Fibroblast of lung (primary cell): ENCODE measurements around the gene MIPOL1.

Experiments used
- EZH2 ChIP-seq: IDR thresholded peaks from 2 replicates; pipeline ENCODE4 v1.5.1; 2012; ENCODE audit warnings: low read length, control low read depth, mild to moderate bottlenecking; ENCODE audit errors: missing control alignments
- TF ChIP-seq, protein P1 (sequence below), 2 donors: IDR thresholded peaks in 1 of 2; conservative IDR thresholded peaks in 1 of 2; 1 replicate in 1 of 2; 2 replicates in 1 of 2; pipeline ENCODE4 v1.5.1; 2011 to 2012; ENCODE audit warnings: low read length in 2 of 2, control low read depth in 1 of 2, inconsistent platforms in 1 of 2, low read depth in 1 of 2, mild to moderate bottlenecking in 1 of 2

DNA sequence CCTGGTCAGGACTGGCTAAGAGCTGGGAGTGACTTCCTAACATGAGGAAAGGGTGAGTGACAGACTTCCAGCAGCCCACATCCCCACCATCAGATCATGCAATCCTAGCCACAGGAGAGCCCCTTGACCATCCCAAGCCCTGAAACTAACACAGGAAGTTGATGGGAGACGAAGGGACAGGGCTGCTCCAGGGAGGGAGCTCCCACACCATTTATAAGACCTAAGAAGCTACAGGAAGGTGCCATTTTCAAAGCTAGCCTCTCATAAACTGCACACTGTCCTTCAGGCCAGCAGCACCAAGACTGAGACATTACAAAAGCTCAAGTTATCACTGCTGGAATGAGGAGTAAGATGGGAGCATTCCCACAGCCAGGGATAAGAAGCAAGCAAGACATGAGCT is 44.7 kb upstream of the MIPOL1 start:
- TF ChIP-seq, protein P1, sequence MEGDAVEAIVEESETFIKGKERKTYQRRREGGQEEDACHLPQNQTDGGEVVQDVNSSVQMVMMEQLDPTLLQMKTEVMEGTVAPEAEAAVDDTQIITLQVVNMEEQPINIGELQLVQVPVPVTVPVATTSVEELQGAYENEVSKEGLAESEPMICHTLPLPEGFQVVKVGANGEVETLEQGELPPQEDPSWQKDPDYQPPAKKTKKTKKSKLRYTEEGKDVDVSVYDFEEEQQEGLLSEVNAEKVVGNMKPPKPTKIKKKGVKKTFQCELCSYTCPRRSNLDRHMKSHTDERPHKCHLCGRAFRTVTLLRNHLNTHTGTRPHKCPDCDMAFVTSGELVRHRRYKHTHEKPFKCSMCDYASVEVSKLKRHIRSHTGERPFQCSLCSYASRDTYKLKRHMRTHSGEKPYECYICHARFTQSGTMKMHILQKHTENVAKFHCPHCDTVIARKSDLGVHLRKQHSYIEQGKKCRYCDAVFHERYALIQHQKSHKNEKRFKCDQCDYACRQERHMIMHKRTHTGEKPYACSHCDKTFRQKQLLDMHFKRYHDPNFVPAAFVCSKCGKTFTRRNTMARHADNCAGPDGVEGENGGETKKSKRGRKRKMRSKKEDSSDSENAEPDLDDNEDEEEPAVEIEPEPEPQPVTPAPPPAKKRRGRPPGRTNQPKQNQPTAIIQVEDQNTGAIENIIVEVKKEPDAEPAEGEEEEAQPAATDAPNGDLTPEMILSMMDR (conservative IDR thresholded peaks at IDR 0.05 in 1 of 2, IDR thresholded peaks at IDR 0.05 in 1 of 2; ENCODE audit: low read depth in 1 of 2, low read length in 2 of 2), result no peak
- TF ChIP-seq EZH2, result no peak
